ENCODE results near the gene TRAF3.

DNA sequence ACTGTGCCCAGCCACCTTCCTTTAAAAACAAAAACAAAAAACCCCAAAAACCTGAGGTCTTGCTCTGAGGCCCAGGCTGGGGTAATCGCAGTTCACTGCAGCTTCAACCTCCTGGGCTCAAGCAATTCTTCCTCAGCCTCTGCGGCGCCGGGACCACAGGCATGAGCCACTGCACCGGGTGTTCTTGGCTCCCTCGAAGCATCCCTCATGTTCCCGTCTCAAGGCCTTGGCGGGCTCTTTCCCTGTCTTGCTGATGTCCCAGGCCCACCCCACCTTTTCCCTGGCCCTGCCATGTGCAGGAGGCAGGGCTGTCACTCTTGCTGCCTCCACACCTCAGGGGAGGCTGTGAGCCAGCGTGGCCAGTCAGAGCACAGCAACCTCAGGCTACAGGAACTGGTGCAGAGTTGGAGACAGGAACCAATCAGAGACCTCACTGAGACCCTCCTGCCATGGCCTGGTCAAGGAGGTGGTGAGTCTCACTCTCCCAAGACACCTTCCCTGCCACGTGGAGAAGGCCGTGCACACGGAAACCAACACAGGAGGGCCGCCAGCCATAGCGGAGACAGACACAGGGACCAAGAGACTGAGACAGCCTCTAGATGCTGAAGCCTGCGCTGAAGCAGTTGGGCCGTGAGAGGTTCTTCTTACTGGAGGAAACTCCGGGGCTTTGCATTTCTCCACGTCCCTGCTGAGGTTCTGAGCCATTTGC, 139.3 kb downstream of the TRAF3 start:
- TF ChIP-seq, protein P1, sequence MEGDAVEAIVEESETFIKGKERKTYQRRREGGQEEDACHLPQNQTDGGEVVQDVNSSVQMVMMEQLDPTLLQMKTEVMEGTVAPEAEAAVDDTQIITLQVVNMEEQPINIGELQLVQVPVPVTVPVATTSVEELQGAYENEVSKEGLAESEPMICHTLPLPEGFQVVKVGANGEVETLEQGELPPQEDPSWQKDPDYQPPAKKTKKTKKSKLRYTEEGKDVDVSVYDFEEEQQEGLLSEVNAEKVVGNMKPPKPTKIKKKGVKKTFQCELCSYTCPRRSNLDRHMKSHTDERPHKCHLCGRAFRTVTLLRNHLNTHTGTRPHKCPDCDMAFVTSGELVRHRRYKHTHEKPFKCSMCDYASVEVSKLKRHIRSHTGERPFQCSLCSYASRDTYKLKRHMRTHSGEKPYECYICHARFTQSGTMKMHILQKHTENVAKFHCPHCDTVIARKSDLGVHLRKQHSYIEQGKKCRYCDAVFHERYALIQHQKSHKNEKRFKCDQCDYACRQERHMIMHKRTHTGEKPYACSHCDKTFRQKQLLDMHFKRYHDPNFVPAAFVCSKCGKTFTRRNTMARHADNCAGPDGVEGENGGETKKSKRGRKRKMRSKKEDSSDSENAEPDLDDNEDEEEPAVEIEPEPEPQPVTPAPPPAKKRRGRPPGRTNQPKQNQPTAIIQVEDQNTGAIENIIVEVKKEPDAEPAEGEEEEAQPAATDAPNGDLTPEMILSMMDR (IDR thresholded peaks at IDR 0.05), result no peak
- TF ChIP-seq SIN3A (IDR thresholded peaks at IDR 0.05; ENCODE audit: borderline replicate concordance, insufficient read depth, low read depth, low read length), result no peak
- TF ChIP-seq, protein P2, sequence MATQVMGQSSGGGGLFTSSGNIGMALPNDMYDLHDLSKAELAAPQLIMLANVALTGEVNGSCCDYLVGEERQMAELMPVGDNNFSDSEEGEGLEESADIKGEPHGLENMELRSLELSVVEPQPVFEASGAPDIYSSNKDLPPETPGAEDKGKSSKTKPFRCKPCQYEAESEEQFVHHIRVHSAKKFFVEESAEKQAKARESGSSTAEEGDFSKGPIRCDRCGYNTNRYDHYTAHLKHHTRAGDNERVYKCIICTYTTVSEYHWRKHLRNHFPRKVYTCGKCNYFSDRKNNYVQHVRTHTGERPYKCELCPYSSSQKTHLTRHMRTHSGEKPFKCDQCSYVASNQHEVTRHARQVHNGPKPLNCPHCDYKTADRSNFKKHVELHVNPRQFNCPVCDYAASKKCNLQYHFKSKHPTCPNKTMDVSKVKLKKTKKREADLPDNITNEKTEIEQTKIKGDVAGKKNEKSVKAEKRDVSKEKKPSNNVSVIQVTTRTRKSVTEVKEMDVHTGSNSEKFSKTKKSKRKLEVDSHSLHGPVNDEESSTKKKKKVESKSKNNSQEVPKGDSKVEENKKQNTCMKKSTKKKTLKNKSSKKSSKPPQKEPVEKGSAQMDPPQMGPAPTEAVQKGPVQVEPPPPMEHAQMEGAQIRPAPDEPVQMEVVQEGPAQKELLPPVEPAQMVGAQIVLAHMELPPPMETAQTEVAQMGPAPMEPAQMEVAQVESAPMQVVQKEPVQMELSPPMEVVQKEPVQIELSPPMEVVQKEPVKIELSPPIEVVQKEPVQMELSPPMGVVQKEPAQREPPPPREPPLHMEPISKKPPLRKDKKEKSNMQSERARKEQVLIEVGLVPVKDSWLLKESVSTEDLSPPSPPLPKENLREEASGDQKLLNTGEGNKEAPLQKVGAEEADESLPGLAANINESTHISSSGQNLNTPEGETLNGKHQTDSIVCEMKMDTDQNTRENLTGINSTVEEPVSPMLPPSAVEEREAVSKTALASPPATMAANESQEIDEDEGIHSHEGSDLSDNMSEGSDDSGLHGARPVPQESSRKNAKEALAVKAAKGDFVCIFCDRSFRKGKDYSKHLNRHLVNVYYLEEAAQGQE (IDR thresholded peaks at IDR 0.05; ENCODE audit: insufficient read depth in 1 of 2, low read depth in 2 of 2, low read length in 1 of 2), result no peak
- no peak for TF ChIP-seq TCF7L2 (IDR thresholded peaks at IDR 0.05; ENCODE audit: low read depth, low read length)

All from Panc1 (cell line).